ENCODE results near the gene FBXL13.

DNA sequence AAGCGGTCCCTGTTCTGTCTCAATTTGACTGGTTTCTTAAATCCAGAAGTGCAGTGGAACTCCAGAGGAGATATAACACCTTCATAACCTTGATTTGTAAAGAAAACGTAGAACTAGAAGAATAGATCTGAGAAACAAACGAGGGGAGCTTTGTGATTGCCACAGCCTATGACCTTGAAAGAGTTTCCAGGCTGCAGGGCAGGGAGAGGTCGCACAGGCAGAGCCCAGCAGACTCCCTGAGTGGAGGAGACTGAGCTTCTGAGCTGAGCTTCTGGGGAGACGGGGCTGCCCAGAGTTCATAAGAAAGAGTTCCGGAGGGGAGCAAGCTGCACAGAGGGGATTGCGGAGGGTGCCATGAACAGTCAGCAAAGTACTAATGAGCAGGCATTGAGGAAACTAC is 268.0 kb downstream of the FBXL13 start:
- no peak for TF ChIP-seq EP300 (IDR thresholded peaks at IDR 0.05)
- TF ChIP-seq, protein P1, sequence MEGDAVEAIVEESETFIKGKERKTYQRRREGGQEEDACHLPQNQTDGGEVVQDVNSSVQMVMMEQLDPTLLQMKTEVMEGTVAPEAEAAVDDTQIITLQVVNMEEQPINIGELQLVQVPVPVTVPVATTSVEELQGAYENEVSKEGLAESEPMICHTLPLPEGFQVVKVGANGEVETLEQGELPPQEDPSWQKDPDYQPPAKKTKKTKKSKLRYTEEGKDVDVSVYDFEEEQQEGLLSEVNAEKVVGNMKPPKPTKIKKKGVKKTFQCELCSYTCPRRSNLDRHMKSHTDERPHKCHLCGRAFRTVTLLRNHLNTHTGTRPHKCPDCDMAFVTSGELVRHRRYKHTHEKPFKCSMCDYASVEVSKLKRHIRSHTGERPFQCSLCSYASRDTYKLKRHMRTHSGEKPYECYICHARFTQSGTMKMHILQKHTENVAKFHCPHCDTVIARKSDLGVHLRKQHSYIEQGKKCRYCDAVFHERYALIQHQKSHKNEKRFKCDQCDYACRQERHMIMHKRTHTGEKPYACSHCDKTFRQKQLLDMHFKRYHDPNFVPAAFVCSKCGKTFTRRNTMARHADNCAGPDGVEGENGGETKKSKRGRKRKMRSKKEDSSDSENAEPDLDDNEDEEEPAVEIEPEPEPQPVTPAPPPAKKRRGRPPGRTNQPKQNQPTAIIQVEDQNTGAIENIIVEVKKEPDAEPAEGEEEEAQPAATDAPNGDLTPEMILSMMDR (IDR thresholded peaks at IDR 0.05): no peak
